Uterus (tissue), 4 donors: ENCODE results near the gene SLC22A23. TPM values are rescaled to one million over a fixed set of nuclear protein-coding genes. Genes with fewer than 3 reads are reported as not detected.

Experiments used
- DNase-seq, 2 donors: peaks; one replicate each; pipeline ENCODE4 v3.0.0-alpha.2; 2019 to 2020
- H3K27ac ChIP-seq, 2 donors: fragments of 200-600 bp; sonication (generic); 1 replicate in 1 of 2; 2 replicates in 1 of 2; pipeline ENCODE4 v1.5.1; 2016 to 2018
- H3K27me3 ChIP-seq, 2 donors: fragments of 200-600 bp; sonication (generic); one replicate each; pipeline ENCODE4 v1.5.1; 2018 to 2019; ENCODE audit warnings: control low read depth in 1 of 2
- H3K36me3 ChIP-seq, 2 donors: fragments of 200-600 bp; sonication (generic); one replicate each; pipeline ENCODE4 v1.5.1; 2019; ENCODE audit warnings: control low read depth in 1 of 2
- H3K4me1 ChIP-seq, 2 donors: fragments of 200-600 bp; sonication (generic); one replicate each; pipeline ENCODE4 v1.5.1; 2018 to 2019; ENCODE audit warnings: control low read depth in 1 of 2
- H3K4me3 ChIP-seq, 2 donors: fragments of 200-600 bp; sonication (generic); 1 replicate in 1 of 2; 2 replicates in 1 of 2; pipeline ENCODE4 v1.5.1; 2018 to 2019; ENCODE audit warnings: mild to moderate bottlenecking in 1 of 2
- H3K9me3 ChIP-seq, 2 donors: fragments of 200-600 bp; sonication (generic); one replicate each; pipeline ENCODE4 v1.5.1; 2019; ENCODE audit warnings: control low read depth in 1 of 2
- CTCF ChIP-seq, 4 experiments: fragments of 200-600 bp in 2 of 4; fragments of 450-650 bp in 2 of 4; sonication (generic) in 2 of 4; IDR thresholded peaks; one replicate each; pipeline ENCODE4 v1.5.1; 2016 to 2019; ENCODE audit warnings: antibody characterized with exemption in 4 of 4, mild to moderate bottlenecking in 2 of 4, moderate library complexity in 1 of 4
- POLR2A ChIP-seq, 2 donors: fragments of 450-650 bp; IDR thresholded peaks; one replicate each; pipeline ENCODE4 v1.6.1; 2016; ENCODE audit warnings: antibody characterized with exemption in 2 of 2, mild to moderate bottlenecking in 1 of 2, moderate library complexity in 1 of 2
- intact Hi-C: fragments of 100-400 bp; cut with DNase I; formaldehyde crosslinking; loops from one replicate; pipeline ENCODE4 v1.15.1; 2023; ENCODE audit warnings: low total_unique reads
- total RNA-seq, 4 donors: library from RNA; depleted of rRNA in 3 of 4; stranded (reverse); fragments of >200 nt in 3 of 4; gene quantifications; one replicate each; pipeline versions ENCODE4 v1.1.0 to v1.2.4, GENCODE V29; 2014 to 2023
- donor health status: DM: yes; HTN: yes; CAD: no.

Gene SLC22A23
- total RNA-seq, 4 donors from 2014 or later, result 5.4 to 27.6 (median 9.7) TPM

- Histone ChIP-seq H3K36me3 (no peaks in the 10 kb centered on the region), H3K27me3 (no peaks in the 10 kb centered on the region), H3K4me3 (peak within 1 kb of the TSS; percentile 79 to 99), H3K4me1 (peaks cover 0 to 11% of the 10 kb centered on the region in 2 donors), H3K9me3 (no peaks in the 10 kb centered on the region), H3K27ac (peak within 1 kb of the TSS; percentile 73 to 79)
- intact Hi-C loops, result no loop called here
- peak; percentile 94 to 97 for DNase-seq
- peak in 2 of 4 experiments; percentile 3 to 17 for TF ChIP-seq CTCF (IDR thresholded peaks at IDR 0.05)
- peak in 1 of 2 donors; percentile 66 for TF ChIP-seq POLR2A (IDR thresholded peaks at IDR 0.05)
Measured at GRCh38 chr6:3258720-3259490, 197.9 kb downstream of the SLC22A23 start, which contains the start of gene PSMG4. TSS of gene PSMG4 (plus strand) at chr6:3258947. CDS start at chr6:3259023, 76 bp downstream.

- peak overlapping the region; percentile 73 to 79 for H3K27ac ChIP-seq
- no peaks in the 10 kb centered on the region for H3K27me3 ChIP-seq
- no peaks in the 10 kb centered on the region for H3K9me3 ChIP-seq
- H3K36me3 ChIP-seq, result no peaks in the 10 kb centered on the region
- H3K4me3 ChIP-seq, result peak overlapping the region; percentile 79 to 99
- peaks cover 0 to 11% of the 10 kb centered on the region in 2 donors for H3K4me1 ChIP-seq
- no peak for DNase-seq
- no peak for TF ChIP-seq CTCF (IDR thresholded peaks at IDR 0.05)
- no peak for TF ChIP-seq POLR2A (IDR thresholded peaks at IDR 0.05)
- intact Hi-C loops, result no loop called here
Measured at GRCh38 chr6:3258201-3258600, 198.6 kb downstream of the SLC22A23 start.

GRCh38 chr6:3253597-3253961, 203.3 kb downstream of the SLC22A23 start:
- Histone ChIP-seq H3K36me3 (no peaks in the 10 kb centered on the region), H3K4me1 (no peaks in the 10 kb centered on the region), H3K4me3 (no peak overlapping the region), H3K27me3 (no peaks in the 10 kb centered on the region), H3K9me3 (no peaks in the 10 kb centered on the region), H3K27ac (no peak overlapping the region)
- intact Hi-C loops, result loop anchor here (5.0 kb wide), 1 partner anchor 126 kb away; no protein-coding TSS in a partner anchor
- no peak for DNase-seq
- TF ChIP-seq POLR2A (IDR thresholded peaks at IDR 0.05) (no peak), CTCF (IDR thresholded peaks at IDR 0.05) (no peak)

- DNase-seq, result no peak
- intact Hi-C loops, result loop anchor here (5.0 kb wide), 1 partner anchor 126 kb away; no protein-coding TSS in a partner anchor
Measured at GRCh38 chr6:3252861-3253596, 203.8 kb downstream of the SLC22A23 start.

More at GRCh38 chr6:3252861-3253596, 203.8 kb downstream of the SLC22A23 start:
- no peaks in the 10 kb centered on the region for H3K4me1 ChIP-seq
- H3K4me3 ChIP-seq, result no peak overlapping the region
- no peak overlapping the region for H3K27ac ChIP-seq
- no peaks in the 10 kb centered on the region for H3K36me3 ChIP-seq
- TF ChIP-seq POLR2A (IDR thresholded peaks at IDR 0.05) (no peak), CTCF (IDR thresholded peaks at IDR 0.05) (no peak)
- no peaks in the 10 kb centered on the region for H3K27me3 ChIP-seq
- no peaks in the 10 kb centered on the region for H3K9me3 ChIP-seq
